GM23248 (cell line): Measurements from ENCODE around the gene XRCC6. TPM values are rescaled to one million over a fixed set of nuclear protein-coding genes. Genes with fewer than 3 reads are reported as not detected.

Source experiments
- DNase-seq: peaks from one replicate; pipeline ENCODE4 v3.0.0-alpha.2; 2015
- H2AFZ ChIP-seq: fragments of 200-600 bp; sonication (generic); 2 replicates; pipeline ENCODE4 v1.6.1; 2016; ENCODE audit warnings: antibody characterized with exemption
- H3F3A ChIP-seq: fragments of 200-600 bp; sonication (generic); 2 replicates; pipeline ENCODE4 v1.6.1; 2016; ENCODE audit warnings: mild to moderate bottlenecking, antibody characterized with exemption, mixed run types; ENCODE audit not compliant: insufficient read depth
- H3K27ac ChIP-seq: fragments of 200-600 bp; sonication (generic); 2 replicates; pipeline ENCODE4 v1.5.1; 2016; ENCODE audit warnings: mild to moderate bottlenecking
- H3K27me3 ChIP-seq: fragments of 200-600 bp; sonication (generic); replicated peaks from 2 replicates; pipeline ENCODE4 v1.6.1; 2016; ENCODE audit warnings: mild to moderate bottlenecking; ENCODE audit not compliant: insufficient read depth
- H3K36me3 ChIP-seq: fragments of 200-600 bp; sonication (generic); 2 replicates; pipeline ENCODE4 v1.6.1; 2016; ENCODE audit warnings: low read depth, mild to moderate bottlenecking
- H3K4me1 ChIP-seq: fragments of 200-600 bp; sonication (generic); 2 replicates; pipeline ENCODE4 v1.6.1; 2016; ENCODE audit warnings: mild to moderate bottlenecking; ENCODE audit not compliant: insufficient read depth
- H3K4me2 ChIP-seq: fragments of 200-600 bp; sonication (generic); one replicate; pipeline ENCODE4 v1.6.1; 2016; ENCODE audit warnings: mild to moderate bottlenecking; ENCODE audit not compliant: unreplicated experiment
- H3K4me3 ChIP-seq: fragments of 200-600 bp; sonication (generic); 2 replicates; pipeline ENCODE4 v1.5.1; 2016; ENCODE audit warnings: mild to moderate bottlenecking
- H3K79me2 ChIP-seq: fragments of 200-600 bp; sonication (generic); 2 replicates; pipeline ENCODE4 v1.6.1; 2016; ENCODE audit warnings: mild to moderate bottlenecking; ENCODE audit not compliant: insufficient read depth
- H3K9ac ChIP-seq: fragments of 200-600 bp; sonication (generic); 2 replicates; pipeline ENCODE4 v1.6.1; 2016; ENCODE audit warnings: mild to moderate bottlenecking
- H3K9me2 ChIP-seq: fragments of 200-600 bp; sonication (generic); 2 replicates; pipeline ENCODE4 v1.6.1; 2016; ENCODE audit warnings: mixed run types, mild to moderate bottlenecking, moderate library complexity; ENCODE audit not compliant: insufficient read depth
- H3K9me3 ChIP-seq: fragments of 200-600 bp; sonication (generic); one replicate; pipeline ENCODE4 v1.6.1; 2017; ENCODE audit warnings: low read depth
- H4K20me1 ChIP-seq: fragments of 200-600 bp; sonication (generic); 2 replicates; pipeline ENCODE4 v1.6.0; 2016; ENCODE audit not compliant: insufficient read depth
- EZH2 ChIP-seq: fragments of 200-600 bp; sonication (generic); IDR thresholded peaks from 2 replicates; pipeline ENCODE4 v1.6.1; 2018; ENCODE audit warnings: antibody characterized with exemption, mild to moderate bottlenecking; ENCODE audit not compliant: insufficient read depth, poor library complexity, severe bottlenecking
- EZH2phosphoT487 ChIP-seq: fragments of 200-600 bp; sonication (generic); IDR thresholded peaks from 2 replicates; pipeline ENCODE4 v1.6.1; 2018; ENCODE audit warnings: antibody characterized with exemption, moderate library complexity, mild to moderate bottlenecking, low read depth; ENCODE audit not compliant: insufficient read depth
- WGBS, 2 experiments: methylation state at CpG; one replicate each; pipeline ENCODE4 v1.1.6; 2015 to 2017; ENCODE audit warnings: low lambda C conversion rate in 2 of 2, low coverage in 1 of 2; ENCODE audit errors: missing lambda C conversion rate in 2 of 2; 5-methylcytosine and 5-hydroxymethylcytosine counted together
- in situ Hi-C: fragments of 300-500 bp; cut with MboI; formaldehyde crosslinking; loops from 2 replicates; pipeline ENCODE4 v1.15.0; 2020
- polyA plus RNA-seq: library from polyadenylated mRNA; unstranded; fragments of >200 nt; fragmentation: Nextera tagmentation; extraction: Ambion mirVana; gene quantifications from 2 replicates; pipeline ENCODE4 v1.2.1, GENCODE V29; 2016
- small RNA-seq: library from RNA; depleted of rRNA; stranded (forward); fragments of <200 nt; gene quantifications from one replicate; pipeline ENCODE3, GENCODE V24; 2014; ENCODE audit warnings: low read depth, low replicate concordance
- total RNA-seq: library from RNA; depleted of rRNA; stranded (reverse); fragments of >200 nt; shearing (Covaris generic); gene quantifications from 2 replicates; pipeline ENCODE4 v1.2.3, GENCODE V29; 2014; rRNA removed

The XRCC6 gene
- total and polyA plus RNA-seq, 2 experiments from 2014 or later = 288 to 319 TPM

- Histone ChIP-seq H3K79me2 (no peaks in the 10 kb centered on the region), H3K36me3 (no peaks in the 10 kb centered on the region), H3K27me3 (0 out of 2 replicates have a peak, but pooled peaks cover 5% of the 10 kb centered on the region), H3F3A (no peaks in the 10 kb centered on the region), H3K9me3 (no peaks in the 10 kb centered on the region), H3K9me2 (no peaks in the 10 kb centered on the region), H2AFZ (no peak overlapping the region), H3K4me1 (no peaks in the 10 kb centered on the region), H3K9ac (no peak overlapping the region), H3K4me2 (no peak overlapping the region), H3K27ac (no peak overlapping the region), H4K20me1 (no peaks in the 10 kb centered on the region), H3K4me3 (no peak overlapping the region)
- DNase-seq = no peak
- TF ChIP-seq EZH2phosphoT487 (no peak), EZH2 (no peak)
- 79 to 83% methylated on average over 9 of the region's 9 CpGs for WGBS, 2 experiments
- in situ Hi-C loops = no loop called here
Observed at GRCh38 chr22:41702763-41703162, 81.7 kb downstream of the XRCC6 start.

GRCh38 chr22:41709341-41709740, 88.2 kb downstream of the XRCC6 start:
- 79 to 86% methylated on average over 10 of the region's 10 CpGs for WGBS, 2 experiments
- TF ChIP-seq EZH2phosphoT487 (no peak), EZH2 (no peak)

GRCh38 chr22:41713004-41713403, 91.9 kb downstream of the XRCC6 start:
- no peaks in the 10 kb centered on the region for H3K4me1 ChIP-seq
- H2AFZ ChIP-seq = no peak overlapping the region
- H3K4me2 ChIP-seq = no peak overlapping the region
- H3F3A ChIP-seq = no peaks in the 10 kb centered on the region
- no peak overlapping the region for H3K9ac ChIP-seq
- H3K9me2 ChIP-seq = no peaks in the 10 kb centered on the region
- no peaks in the 10 kb centered on the region for H3K36me3 ChIP-seq
- H3K79me2 ChIP-seq = no peaks in the 10 kb centered on the region
- peaks cover 17% of the 10 kb centered on the region; the same call in 1 of the 2 replicates for H3K27me3 ChIP-seq
- in situ Hi-C loops = no loop called here
- no peak overlapping the region for H3K4me3 ChIP-seq
- no peaks in the 10 kb centered on the region for H3K9me3 ChIP-seq
- no peak for DNase-seq
- 91 to 96% methylated on average over 9 of the region's 9 CpGs for WGBS, 2 experiments
- no peak for TF ChIP-seq EZH2phosphoT487
- TF ChIP-seq EZH2 = no peak
- no peaks in the 10 kb centered on the region for H4K20me1 ChIP-seq
- no peak overlapping the region for H3K27ac ChIP-seq

More at GRCh38 chr22:41709341-41709740, 88.2 kb downstream of the XRCC6 start:
- Histone ChIP-seq H3K9me3 (no peaks in the 10 kb centered on the region), H3K4me1 (no peaks in the 10 kb centered on the region), H4K20me1 (no peaks in the 10 kb centered on the region), H3F3A (no peaks in the 10 kb centered on the region), H3K4me2 (no peak overlapping the region), H3K79me2 (no peaks in the 10 kb centered on the region), H3K36me3 (no peaks in the 10 kb centered on the region), H2AFZ (no peak overlapping the region), H3K9me2 (no peaks in the 10 kb centered on the region), H3K27me3 (peaks cover 15% of the 10 kb centered on the region; the same call in 1 of the 2 replicates), H3K4me3 (no peak overlapping the region), H3K9ac (no peak overlapping the region), H3K27ac (no peak overlapping the region)
- DNase-seq = no peak
- in situ Hi-C loops = no loop called here

Small RNAs within 50 kb of the gene (small RNA-seq; reads per million reads assigned to genes)
- not detected for gene HMGN2P10
- gene RF00019 = not detected
- not detected for gene RNU6-476P

Other genes with a start within 250 kb of the XRCC6 start
- gene TEF, start 239.4 kb upstream of the XRCC6 start, total RNA-seq = 4.2 and 4.6 TPM in 2 replicates
- 2.2 and 2.8 TPM in 2 replicates for gene TEF, start 239.4 kb upstream of the XRCC6 start, polyA plus RNA-seq
- 29.0 and 35.7 TPM in 2 replicates for gene TOB2, start 174.5 kb upstream of the XRCC6 start, total RNA-seq
- gene TOB2, start 174.5 kb upstream of the XRCC6 start, polyA plus RNA-seq = 29.6 and 31.1 TPM in 2 replicates
- gene PHF5A, start 152.6 kb upstream of the XRCC6 start, total RNA-seq = 41.9 and 53.4 TPM in 2 replicates
- gene PHF5A, start 152.6 kb upstream of the XRCC6 start, polyA plus RNA-seq = 13.1 and 13.7 TPM in 2 replicates
- gene ACO2, start 152.2 kb upstream of the XRCC6 start, total RNA-seq = 41.5 and 60.4 TPM in 2 replicates
- gene ACO2, start 152.2 kb upstream of the XRCC6 start, polyA plus RNA-seq = 68.1 and 68.7 TPM in 2 replicates
- 16.8 and 21.2 TPM in 2 replicates for gene POLR3H, start 76.8 kb upstream of the XRCC6 start, total RNA-seq
- gene POLR3H, start 76.8 kb upstream of the XRCC6 start, polyA plus RNA-seq = 49.6 and 52.2 TPM in 2 replicates
- gene CSDC2, start 60.3 kb upstream of the XRCC6 start, total RNA-seq = 0.38 TPM in 1 of 2 replicates, not detected in the other
- 0.59 and 1.1 TPM in 2 replicates for gene CSDC2, start 60.3 kb upstream of the XRCC6 start, polyA plus RNA-seq
- 29.4 and 33.3 TPM in 2 replicates for gene PMM1, start 31.5 kb upstream of the XRCC6 start, total RNA-seq
- gene PMM1, start 31.5 kb upstream of the XRCC6 start, polyA plus RNA-seq = 78.2 and 79.2 TPM in 2 replicates
- gene DESI1, start 252 bp upstream of the XRCC6 start, total RNA-seq = 24.3 and 44.3 TPM in 2 replicates
- gene DESI1, start 252 bp upstream of the XRCC6 start, polyA plus RNA-seq = 41.9 and 42.2 TPM in 2 replicates
- 113 and 136 TPM in 2 replicates for gene SNU13, start 67.6 kb downstream of the XRCC6 start, total RNA-seq
- 302 and 310 TPM in 2 replicates for gene SNU13, start 67.6 kb downstream of the XRCC6 start, polyA plus RNA-seq
- gene MEI1, start 78.2 kb downstream of the XRCC6 start, total RNA-seq = 2.2 and 3.7 TPM in 2 replicates
- gene MEI1, start 78.2 kb downstream of the XRCC6 start, polyA plus RNA-seq = 5.5 and 5.9 TPM in 2 replicates
- gene CCDC134, start 179.4 kb downstream of the XRCC6 start, total RNA-seq = 3.9 and 4.0 TPM in 2 replicates
- 4.4 and 5.3 TPM in 2 replicates for gene CCDC134, start 179.4 kb downstream of the XRCC6 start, polyA plus RNA-seq
- 26.5 and 31.9 TPM in 2 replicates for gene SREBF2, start 211.8 kb downstream of the XRCC6 start, total RNA-seq
- 23.6 and 25.0 TPM in 2 replicates for gene SREBF2, start 211.8 kb downstream of the XRCC6 start, polyA plus RNA-seq